NK-92 (cell line): ENCODE results near the gene GAREM1.
"Not testable (repeated sequence)": the region's sequence is repeated elsewhere in the genome, so short reads cannot be mapped to it uniquely, and the experiment has no call there.

ENCODE experiments used
- DNase-seq: peaks from one replicate; lab custom pipeline; 2025; ENCODE audit not compliant: unreplicated experiment; lab: John Stamatoyannopoulos, UW

The GAREM1 gene

DNA sequence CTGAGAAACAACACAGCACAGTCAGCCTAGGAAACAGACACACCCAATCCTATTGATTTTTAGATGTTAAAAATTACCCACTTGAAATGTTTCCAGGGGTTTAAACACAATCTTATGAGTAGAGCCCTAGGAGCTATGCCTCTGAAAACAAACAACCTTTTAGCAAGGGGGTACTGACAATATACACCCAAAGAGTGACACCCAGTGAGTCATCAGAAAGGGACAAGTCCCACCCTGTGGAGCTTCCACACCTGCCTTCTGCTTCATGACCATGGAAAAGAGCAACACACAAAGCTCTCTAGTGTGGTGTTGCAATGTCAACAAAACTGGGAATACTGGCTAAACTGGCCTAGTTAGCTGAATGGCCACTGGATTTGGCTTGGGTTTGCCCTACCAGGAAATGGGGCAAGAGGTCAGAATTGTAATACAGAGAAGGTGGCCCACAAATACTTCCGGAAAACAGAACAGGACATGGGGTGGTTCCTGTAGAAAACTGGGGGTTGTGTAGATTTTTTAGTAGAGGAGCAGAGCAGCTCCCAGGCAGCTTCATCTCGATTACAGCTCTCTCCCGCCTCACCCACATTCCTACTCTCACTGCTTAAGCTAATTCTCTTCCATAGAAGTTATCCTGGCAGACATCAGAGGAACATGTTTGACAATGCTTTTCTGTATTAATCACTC, 98.2 kb downstream of the GAREM1 start:
- no peak for DNase-seq

DNA sequence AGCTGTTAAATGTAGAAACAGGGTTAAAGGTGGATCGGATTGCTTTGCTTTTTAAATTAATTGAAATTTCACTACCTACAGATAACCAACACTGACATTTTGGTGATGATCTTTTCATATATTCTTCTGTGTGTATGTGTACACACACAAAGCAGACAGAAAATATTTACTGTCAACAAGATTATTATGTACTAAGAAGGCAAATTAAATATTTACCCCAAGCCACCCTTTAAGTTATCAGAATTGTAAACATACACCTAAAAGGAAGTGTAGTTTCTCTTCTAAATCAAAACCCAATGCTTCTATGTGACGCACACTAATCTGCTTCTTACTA, 98.7 kb downstream of the GAREM1 start:
- no peak for DNase-seq

DNA sequence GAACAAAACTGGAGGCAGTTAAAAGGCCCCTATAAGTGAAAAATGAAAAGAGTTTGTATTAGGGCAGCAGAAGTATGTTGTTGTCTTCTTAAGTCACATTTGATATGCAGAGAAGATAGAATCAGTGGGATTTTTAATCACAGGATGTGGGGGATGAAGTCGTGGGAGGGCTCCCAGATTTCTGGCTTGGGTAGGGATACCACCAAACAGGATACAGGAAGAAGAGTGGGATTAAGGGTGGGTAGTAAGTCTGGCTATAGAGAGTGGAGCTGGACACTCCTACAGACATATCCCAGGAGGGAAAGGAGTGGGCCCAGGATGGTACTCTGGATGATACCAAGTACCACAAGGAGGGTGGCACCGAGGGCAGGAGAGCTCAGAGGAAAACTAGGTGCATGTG, 99.3 kb downstream of the GAREM1 start:
- DNase-seq, result no peak

DNA sequence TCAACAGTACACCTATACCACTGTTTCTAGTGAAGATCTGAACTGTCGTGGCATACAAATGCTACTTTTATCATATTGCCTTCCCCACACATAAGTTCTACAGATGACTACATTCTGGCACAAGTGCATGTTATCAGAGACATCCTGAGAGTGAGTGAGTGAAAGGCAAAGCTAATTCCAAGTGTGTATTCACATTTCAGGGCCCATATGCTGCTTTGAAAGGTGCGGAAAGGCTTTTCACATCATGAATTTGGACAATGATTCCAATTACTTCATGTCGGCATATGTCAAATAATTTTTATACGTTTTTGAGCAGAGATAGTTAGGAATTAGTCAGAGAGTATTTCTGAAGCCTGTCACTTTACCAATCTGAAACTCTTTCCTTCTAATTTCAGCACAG, 101.7 kb downstream of the GAREM1 start:
- no peak for DNase-seq

DNA sequence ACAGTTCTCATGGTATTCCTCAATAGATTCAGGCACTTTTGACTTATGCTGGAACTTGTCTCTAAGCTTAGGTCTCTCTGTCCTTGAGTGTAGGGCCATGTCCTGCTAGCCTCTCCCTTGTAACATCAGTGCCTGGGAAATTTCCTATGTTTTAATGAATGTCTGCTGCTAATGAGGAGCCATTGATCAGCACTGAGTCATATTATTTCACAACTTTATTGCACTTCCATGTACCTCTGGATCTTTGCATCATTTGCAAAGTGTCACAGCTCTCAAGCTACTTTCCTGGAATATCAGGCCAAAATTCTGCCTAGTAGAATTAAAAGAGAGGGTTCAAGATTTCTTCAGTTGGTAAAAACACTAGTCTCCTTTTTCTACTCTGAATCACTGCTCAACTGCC, 102.5 kb downstream of the GAREM1 start:
- no peak for DNase-seq

DNA sequence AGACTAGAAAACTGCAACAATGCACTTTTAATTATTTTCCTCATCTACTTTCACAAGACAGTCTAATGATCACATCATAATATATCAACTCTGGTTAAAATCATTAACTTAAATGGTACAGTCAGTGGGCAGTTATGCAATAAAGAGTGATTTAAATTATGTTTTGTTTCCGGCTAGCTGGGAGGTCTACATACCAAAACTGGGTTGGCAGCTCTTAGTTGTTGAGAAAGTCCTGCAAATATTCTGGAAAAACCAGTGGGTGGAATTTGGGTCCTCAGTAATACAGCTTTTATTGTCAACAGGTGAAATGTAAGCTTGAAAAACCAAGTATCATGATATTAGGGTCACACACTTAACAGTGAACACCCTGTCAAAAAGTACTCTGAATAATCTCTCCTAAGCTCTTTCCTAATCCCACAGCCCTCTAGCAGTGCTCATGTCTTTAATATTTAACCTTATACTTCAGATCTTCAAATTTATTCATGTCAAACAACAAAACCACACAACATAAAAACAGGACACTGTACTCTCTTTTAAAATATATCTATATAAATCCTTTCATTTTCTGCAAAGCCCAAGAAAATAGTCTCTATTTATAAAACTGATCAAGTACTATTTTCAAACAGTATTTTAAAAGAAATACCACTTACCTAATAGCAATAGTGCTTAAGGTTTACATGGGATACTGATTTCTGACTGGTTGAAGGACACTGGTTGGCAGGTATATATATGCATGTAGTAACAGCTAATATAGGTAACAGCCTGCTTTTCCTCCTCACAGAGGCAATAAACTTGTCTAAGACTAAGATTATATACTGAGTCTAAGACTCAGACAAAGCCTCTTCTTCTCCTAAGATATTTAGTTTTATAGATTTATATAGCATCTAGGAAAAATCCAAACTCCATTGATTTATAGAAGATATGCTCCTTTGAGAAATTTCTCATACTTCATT, 103.8 kb downstream of the GAREM1 start:
- no peak for DNase-seq

DNA sequence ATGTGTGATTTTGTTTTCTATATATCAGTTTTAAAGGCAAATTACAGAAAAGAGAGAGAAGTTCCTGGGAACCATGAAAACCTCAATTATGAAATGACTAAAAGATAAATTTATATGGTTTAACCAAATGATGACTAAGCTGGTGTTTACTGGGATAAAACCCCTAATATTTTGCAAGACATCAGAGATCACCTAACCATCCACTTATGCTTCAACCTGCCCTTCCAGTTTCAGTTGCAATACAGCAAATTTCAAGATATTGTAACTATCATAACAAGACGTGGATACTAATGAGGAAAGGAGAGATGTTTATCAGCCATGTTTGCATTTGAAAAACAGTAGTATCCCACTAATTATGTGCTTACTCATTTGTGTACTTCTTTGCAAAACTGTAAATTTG, 108.2 kb downstream of the GAREM1 start:
- DNase-seq, result no peak

DNA sequence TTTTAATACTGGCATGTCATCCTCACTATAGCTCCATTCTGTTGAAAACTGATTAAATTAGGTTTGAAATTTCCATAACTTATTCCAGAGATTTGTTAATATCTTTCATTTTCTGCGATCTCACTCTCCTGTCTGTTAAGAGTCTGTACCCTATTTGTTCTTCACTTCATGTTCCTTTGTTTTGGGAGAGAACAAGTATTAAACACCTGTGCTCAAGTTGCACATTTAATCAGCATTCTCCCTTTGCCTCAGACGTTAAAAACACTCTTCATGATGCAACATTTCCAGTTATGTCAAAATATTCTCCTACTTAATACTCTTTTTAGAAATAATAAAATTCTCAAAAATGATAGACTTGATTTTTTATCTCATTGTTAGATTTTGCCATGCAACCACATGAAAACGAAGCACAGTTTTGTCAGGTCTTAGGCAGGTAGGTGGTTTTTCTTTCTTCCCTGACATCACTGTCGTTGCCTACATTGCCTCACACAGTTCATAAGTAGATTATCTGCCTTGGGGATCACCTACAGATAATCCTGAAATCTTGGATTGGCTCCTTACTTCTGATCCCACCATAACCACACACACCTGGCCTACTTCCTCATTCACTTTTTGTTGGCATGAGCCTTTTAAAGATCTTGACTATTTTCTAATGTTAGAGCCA, 109.9 kb downstream of the GAREM1 start:
- DNase-seq, result no peak

DNA sequence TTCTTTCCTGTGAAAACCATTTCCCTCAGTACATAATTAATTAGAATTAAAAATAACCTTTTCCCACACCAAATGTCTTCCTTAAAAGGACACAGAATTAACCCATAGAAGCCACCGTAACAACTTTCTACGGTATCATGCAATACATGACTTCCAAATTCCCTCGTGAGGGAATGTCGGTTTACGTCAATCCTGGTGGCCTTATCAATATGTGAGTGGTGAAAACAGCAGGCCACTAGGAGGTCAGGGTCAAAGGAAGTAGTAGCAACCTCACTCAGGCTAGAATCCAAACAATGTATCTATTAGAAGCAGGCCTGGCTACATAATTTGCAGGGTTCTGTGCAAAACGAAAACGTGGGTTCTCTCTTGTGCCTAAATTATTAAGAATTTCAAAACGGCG, 112.2 kb downstream of the GAREM1 start:
- no peak for DNase-seq

DNA sequence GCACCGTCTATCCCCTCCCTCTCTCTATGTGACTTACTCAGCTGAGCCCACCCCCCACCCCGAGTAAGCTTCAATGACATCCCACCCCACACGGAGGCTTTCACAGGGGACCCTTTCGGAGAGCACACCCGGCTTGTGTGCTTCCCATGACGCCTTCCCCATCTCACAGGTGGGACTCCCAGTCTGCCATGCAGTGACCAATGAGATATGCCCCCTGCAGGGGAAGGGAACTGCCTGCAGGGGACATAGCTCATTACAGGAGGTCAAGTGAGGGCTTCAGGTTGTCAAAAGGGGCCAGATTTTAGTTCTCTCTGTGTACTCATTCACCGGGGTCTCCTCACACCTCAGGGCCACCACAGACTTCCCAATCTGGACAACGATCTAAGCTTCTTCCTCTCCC, 112.6 kb downstream of the GAREM1 start:
- DNase-seq, result no peak

DNA sequence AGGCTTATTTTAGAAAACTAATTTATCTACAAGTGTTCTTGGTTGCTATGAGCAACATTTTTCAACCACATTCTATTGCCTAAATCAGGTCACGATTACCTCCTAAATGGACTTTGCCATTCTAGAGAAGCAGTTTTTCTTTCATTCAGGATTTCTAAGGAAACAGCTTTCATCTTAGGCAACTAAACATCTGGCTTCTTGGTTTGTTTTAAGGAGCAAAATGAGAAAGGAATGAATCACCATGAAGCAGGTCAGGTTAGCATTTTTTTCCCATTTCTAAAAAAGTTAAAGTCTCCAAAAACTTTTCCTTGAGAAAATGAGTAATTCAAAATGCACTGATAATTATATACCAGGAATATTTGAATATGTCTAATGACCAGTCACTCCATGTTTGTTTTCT, 114.8 kb downstream of the GAREM1 start:
- no peak for DNase-seq

DNA sequence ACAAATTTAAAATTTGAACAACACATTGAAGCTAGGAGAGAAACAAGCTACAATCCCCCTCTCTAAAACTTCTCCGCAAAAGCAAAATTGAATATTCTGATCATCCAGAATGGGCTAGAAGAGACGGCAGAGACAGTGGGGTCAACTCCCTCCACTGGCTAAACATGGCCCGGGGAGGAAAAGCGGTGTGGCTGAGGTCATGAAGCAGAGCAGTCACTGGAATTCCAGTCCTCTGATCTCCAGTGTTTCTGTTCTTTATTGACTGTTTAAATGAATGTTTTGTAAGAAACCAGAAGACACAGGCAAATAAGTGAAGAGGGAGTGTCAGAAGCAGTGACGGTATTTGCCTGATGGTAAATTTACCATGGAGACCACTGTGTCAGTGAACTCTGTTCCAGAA, 116.2 kb downstream of the GAREM1 start:
- no peak for DNase-seq

DNA sequence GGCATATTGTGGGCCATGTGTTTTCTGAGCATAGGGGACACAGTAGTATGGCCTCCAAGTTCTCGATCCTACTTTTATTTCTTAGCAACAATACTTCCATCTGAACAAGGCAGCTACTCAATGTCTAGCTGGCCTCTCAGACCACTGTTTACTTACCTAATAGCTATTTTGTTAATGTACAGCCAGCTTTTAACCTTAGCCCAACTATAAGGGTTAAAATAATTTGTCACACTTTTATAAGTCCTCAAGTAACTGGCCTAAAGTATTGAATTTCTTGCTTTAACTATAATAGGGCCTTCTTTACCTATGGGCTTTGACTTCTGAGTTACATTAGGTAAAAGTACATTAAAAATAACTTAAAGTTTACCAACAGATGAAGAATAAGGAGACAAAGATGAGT, 117.4 kb downstream of the GAREM1 start:
- DNase-seq, result no peak

DNA sequence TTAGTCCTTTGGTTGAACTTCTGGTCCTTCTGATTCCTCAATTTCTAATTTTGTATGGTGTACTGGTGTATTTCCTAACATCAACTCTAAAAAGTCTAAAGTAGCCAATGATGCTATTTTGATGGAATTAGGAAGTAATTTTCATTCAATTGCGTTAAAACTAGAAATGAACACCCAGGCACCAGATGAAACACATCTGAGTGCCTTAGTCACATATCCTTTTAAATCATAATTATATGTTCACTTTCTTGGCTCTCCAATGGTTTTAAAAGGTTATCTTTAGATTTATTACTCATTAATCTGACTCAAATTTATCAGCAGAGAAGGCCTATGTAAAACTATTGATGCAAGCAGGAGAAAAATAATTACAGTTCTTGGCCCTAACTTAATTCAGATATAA, 119.7 kb downstream of the GAREM1 start:
- no peak for DNase-seq

DNA sequence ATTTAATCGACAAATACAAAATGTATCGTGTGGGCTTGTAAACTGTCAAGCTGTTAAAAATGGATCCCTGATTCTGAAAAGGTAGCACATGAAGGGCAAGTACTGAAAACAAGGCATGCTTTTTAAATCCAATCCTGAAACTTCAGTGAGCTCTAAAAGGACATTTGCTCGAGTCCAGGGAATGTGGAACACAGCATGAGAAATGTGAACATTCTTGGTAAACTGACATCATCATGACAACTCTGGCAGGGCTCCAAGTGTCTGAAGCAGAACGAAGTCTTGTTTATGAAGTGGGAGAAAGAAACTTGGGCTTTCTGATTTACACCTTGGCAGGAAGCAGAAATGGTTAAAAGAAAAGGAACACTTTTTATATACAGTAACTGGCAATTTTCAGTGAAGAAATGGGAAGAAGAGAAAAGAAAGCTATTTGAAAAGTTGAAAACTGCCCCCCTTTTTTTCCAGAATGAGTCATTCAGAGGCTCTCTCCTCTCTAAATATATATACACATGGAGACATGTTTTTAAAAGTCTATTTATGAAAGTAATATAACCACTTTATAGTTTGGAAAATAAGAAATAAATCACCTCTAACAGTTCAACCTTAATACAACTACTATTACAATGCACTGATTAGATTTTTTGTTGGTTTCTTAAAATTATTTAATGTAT, 120.8 kb downstream of the GAREM1 start:
- DNase-seq, result no peak

DNA sequence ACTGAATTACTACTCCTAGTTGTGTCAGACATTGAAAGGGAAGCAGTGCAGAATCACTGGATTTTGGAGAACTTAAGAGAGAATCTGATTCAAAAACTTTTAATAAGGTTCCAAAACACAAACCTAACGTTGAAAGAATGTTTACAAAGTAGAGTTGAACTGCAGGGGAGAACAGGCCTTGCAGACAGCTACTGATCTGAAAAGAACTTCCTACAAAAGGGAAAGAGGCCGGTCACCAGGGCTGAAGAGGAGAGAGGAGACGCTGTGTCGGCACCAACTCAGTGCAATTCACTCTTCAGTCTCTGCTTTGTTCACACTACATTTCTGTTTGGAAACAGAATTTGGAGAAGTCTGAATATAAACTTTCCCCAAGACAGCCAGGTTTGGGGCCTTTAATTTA, 124.0 kb downstream of the GAREM1 start:
- DNase-seq, result no peak

DNA sequence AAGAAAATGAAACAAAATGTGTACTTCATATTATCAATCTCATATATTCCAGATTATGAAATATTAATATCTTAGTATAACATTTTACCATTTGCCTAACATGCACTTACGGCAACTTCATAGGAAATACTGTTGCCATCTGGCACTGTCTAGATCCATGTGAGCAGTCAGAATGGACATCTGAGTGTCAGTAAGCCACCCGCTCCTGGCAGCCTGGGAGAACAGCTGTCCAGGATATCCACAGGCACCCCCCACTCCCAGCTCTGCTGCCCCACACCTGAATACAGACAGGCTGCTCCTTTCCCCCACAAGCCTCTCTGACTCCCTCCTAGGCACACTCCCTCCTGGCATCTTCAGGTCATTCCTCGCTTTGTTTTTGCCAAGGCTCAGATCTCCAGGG, 127.0 kb downstream of the GAREM1 start:
- DNase-seq, result no peak

DNA sequence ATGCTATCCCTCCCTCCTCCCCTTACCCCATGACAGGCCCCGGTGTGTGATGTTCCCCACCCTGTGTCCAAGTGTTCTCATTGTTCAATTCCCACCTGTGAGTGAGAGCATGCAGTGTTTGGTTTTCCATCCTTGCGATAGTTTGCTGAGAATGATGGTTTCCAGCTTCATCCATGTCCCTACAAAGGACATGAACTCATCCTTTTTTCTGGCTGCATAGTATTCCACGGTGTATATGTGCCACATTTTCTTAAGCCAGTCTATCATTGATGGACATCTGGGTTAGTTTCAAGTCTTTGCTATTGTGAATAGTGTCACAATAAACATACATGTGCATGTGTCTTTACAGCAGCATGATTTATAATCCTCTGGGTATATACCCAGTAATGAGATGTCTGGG, 129.6 kb downstream of the GAREM1 start:
- not testable (repeated sequence) for DNase-seq

DNA sequence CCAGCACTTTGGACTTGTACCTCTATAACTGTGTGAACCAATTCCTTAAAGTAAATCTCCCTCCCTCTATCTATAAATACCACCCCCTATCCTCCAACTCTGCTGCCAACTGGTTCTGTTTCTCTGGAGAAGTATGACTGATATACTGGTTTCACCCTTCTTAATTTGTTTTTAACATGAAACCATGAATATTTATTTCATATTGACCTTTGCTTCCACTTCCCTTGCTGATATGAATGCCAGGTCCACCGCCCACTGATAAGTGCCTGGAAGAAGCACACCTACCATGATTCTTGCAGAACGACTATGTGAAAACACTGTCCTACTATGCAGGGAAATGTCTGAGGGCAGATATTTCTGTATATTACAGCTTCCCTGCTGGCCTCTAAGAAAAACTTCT, 131.6 kb downstream of the GAREM1 start:
- no peak for DNase-seq

DNA sequence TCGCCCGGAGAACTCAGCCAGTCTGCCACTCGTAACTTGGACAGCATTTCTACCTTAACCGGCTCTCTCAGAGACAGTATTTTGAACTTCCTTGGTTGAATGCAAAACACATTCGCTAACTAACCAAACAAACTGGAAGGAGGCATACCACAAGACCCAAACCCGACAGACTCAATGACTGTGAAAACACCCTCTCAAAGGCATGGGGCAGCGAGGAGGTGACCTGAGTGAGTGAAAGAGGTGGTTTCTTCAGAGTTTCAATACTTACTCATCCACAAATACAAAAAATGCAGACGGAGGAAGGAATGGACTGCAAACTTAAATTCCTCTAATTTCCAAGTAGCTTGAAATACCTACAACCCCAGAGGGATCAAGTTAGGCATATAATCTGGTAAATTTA, 132.9 kb downstream of the GAREM1 start:
- no peak for DNase-seq

DNA sequence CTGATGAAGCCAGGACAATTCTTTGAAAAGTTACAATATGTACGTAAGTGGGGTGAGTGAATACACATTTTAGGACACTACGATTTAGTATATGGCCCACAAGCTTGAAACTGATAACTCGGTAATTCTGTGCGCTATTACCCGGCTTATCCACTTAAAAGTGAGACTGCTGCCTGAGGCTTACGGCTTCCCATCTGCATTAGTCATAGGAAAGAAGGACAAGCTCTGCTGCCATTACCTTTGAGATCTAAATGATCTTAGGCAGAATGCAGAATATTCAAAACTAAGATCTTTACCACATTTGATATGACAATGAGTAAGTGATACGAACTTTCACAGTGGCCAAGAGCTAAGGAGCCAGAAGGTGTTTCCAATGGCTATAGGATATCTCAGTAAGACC, 133.3 kb downstream of the GAREM1 start:
- DNase-seq, result no peak

DNA sequence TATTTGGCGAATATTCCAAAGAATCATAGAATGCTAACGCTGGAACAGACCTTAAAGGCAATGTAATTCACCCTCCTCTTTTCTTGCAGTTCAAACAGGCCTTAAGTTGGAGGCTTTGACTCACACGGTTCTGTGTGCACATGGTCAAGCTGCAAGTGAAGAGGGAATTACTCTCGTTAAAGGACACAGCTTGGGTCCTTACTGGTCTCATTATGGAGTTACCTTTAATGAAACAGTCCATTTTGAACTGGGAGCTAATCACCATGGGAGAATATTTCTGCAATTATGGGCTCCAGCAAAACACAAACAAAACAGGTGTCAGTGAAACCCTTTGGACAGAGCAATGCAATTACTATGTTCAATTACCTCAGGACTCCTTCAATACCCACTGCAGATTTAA, 135.5 kb downstream of the GAREM1 start:
- no peak for DNase-seq
